GM12872 (cell line): ENCODE data around the gene FAM161A.

ENCODE experiments used
- TF ChIP-seq, protein P1 (sequence below): IDR thresholded peaks from 3 replicates; pipeline ENCODE4 v1.5.1; 2011; ENCODE audit warnings: low read depth, mild to moderate bottlenecking, low read length, moderate library complexity; ENCODE audit not compliant: insufficient read depth

The FAM161A gene

DNA sequence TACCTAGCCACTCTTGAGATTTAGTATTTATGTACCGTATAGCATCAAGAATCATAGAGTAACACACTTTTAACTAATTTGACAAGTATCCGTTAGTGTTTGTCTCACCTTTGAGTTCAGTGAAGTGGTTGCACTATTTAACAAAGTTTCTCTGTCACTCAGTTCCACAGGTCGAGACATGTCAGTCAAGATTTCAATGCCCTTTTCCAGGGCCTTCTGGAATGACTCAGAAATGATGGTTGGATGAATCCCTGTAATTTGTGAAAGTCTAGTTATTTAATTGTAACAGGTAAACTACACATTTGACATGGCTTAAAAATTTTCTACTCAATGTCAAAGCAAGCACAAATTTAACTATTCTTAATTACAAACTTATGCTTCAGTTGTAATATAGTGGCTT lies 24.9 kb upstream of the FAM161A start:
- TF ChIP-seq, protein P1, sequence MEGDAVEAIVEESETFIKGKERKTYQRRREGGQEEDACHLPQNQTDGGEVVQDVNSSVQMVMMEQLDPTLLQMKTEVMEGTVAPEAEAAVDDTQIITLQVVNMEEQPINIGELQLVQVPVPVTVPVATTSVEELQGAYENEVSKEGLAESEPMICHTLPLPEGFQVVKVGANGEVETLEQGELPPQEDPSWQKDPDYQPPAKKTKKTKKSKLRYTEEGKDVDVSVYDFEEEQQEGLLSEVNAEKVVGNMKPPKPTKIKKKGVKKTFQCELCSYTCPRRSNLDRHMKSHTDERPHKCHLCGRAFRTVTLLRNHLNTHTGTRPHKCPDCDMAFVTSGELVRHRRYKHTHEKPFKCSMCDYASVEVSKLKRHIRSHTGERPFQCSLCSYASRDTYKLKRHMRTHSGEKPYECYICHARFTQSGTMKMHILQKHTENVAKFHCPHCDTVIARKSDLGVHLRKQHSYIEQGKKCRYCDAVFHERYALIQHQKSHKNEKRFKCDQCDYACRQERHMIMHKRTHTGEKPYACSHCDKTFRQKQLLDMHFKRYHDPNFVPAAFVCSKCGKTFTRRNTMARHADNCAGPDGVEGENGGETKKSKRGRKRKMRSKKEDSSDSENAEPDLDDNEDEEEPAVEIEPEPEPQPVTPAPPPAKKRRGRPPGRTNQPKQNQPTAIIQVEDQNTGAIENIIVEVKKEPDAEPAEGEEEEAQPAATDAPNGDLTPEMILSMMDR: no peak

DNA sequence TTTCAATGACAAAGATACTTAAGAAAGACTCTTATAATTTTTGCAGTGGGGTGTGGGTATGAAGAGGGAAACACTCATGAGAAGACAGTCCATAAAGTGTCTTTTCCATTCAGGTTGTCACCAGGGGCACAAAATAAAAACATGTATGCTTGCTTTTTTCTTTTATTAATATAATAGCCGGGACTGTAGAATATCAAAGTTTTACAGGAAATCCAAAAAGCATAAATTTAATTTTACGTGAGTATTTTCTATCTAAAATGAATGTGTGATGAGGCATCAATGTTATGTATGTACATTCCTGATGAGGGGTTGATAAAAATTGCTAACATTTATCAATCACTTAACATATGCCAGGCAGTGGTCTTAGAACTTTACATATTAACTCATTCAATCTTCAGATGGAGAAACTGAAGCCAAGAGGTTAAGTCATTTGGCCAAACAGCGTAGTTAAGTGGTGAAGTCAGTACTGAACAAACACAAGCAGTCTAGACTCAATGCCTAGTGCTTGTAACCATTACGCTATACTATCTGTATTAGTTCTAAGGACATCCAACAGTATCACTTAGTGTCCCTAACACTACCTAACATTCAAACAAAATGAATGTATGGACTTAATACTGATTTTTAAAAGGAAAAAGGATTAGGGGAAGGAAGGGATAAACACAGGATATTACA lies 23.8 kb upstream of the FAM161A start:
- TF ChIP-seq, protein P1: no peak

DNA sequence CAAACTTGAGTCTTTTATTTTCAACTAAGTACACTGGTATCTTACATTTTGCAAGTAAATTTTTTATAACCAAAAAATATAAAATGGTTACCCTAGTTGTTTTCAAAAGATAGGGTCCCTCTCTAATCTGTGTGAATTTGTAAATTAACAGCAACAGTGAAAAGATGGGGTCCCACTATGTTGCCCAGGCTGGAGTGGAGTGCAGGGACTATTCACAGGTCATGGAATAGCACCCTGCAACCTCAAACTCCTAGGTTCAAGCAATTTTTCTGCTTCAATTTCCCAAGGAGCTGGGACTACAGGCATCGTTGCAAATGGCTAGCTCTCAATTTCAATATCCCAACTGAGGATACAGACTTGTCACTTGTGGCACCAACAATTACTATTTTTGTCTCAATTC lies 22.5 kb upstream of the FAM161A start:
- TF ChIP-seq, protein P1: no peak

DNA sequence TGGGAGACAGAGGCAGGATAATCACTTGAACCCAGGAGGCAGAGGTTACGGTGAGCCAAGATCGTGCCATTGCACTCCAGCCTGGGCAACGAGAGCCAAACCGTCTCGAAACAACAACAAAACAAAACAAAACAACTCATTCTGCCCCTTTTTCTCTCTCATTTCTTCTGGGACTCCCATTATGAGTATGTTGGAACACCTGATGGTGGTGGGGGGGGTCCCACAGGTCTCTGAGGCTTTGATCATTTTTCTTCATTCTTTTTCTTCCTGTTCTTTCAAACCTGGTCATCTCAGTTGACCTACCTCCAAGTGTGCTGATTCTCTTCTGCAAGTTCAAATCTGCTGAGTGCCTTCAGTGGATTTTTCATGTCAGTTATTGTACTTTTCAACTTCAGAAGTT lies 8.2 kb upstream of the FAM161A start:
- TF ChIP-seq, protein P1: no peak

DNA sequence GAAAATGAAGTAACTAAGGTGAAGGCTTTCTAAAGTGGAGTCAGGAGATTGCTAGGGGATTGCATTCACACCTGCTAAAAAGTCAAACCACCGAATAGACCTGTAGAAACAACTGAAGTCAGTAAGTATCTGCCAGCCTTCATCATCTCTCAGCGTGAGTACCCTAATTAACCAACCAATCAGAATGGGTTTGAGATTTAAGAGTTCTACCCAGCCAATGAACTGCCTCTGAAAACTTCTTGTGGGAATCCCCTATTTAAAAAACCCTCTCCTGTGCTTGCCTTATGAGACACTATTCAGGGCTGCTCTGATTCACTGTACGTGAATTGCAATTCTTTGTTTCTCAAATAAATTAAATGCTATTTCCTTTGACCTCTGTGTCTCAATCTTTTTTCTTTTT lies 3.4 kb upstream of the FAM161A start:
- TF ChIP-seq, protein P1: no peak

DNA sequence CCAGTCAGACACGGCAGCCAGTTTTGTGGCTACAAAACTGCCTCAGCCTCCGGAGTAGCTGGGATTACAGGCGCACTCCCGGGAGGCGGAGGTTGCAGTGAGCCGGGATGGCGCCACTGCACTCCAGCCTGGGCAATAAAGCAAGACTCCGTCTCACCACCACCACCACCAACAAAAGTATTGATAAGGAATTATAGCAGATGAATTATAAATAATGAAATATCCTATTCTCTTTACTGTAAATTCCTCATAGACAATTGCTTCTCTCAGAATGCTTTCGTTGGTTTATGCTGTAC lies 1.4 kb upstream of the FAM161A start:
- TF ChIP-seq, protein P1: no peak

DNA sequence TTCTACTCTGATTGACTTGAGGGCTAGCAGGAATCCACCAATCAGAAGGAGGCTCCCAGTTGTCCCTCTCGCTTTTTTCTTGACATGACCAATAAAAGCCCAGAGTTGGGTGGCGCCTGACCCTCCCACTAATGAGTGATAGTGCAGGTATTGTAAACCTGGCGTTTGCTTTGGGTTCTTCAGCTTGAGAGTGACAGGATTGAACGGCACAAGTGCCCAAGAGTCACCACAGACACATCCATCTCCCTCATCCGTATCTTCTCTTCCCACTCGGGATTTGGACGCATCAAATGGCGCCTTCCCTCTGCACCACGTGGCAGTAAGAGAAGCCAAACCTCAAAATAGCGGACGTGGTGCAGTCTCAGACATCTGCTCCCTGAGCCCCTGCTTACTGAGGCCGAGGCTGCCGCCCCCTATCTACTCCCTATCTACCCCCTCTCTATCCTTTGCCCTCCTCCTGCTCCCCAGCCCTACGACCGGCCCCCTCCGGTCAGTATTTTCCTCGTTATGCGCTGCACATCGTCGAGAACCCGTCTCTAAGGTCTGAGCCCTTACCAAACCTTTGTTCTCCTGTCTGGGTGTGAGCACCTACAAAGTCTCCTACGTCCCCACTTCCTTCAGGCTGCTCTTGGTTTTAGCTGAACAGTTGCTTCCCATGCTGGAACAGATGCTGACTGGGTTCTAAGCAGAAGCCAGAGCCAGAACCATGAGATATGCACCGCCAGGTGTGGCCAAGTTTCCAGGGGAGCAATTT lies 881 bp upstream of the FAM161A start:
- TF ChIP-seq, protein P1: 0 out of 3 replicates have a peak, but pooled peaks have one; percentile 8
